ENCODE results near the gene TTC21A.

The TTC21A gene

DNA sequence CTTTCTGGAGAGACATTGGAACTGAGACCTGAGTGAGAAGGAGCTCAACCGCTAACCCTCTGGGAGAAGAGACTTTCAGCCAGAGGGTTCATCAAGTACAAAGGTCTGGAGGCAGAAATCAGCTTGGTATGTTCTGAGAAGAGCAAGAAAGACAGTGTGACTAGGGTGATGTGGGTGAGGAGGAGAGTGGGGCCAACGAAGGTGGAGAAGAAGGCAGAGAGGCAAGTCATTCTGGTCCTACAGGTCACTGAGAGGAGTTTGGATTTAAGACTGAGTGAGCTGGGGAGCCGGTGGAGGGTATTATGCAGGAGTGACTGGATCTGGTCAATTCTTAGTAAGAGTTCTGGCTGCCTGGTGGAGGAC lies 72.7 kb downstream of the TTC21A start:
- no peak for TF ChIP-seq CREB1 (IDR thresholded peaks at IDR 0.05; ENCODE audit: low read depth)

DNA sequence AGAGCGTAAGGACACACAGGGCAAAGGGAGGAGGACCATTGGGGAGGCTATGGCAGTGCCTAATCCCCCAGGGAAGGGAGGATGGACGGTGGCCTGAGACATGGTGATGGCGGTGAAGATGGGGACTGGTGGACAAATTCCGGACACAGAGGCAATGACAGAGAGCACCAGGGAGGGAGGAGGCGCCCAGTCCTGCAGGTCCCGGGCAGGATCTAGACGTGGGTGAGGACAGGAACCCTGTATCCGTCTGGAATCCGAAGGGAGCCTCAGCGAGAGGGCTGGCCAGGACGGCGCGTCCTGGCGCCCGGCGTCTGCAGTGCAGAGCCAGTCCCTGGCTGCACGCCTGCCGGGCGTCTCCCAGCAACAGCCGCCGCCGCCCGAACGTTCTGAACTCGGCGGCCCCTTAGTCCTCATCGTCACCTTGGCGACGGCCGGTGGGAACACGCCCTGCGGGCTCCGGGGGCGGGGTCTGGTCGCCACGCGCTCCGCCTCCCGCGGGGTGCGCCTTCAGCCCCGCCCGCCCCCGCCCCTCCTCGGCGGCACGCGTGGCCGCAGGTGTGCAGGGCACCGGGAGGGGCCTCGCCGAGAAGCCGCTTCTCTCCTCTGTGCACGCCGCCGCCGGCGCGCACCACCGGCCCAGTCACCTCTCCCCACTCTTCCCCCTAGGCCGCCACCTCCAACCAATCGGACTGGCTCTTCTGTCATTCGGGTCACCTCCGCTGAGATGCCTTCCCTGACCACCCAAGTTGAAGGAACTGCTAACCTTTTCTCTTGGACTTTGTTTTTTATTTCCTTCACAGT lies 73.3 kb downstream of the TTC21A start:
- TF ChIP-seq NFIC (IDR thresholded peaks at IDR 0.05) (0 out of 2 replicates have a peak, but pooled peaks have one; percentile 28), EGR1 (IDR thresholded peaks at IDR 0.05) (peak; percentile 51; the same call in 1 of the 2 replicates), CEBPB (IDR thresholded peaks at IDR 0.05) (no peak), FOXM1 (IDR thresholded peaks at IDR 0.05; ENCODE audit: borderline replicate concordance, low read depth) (no peak), ZBTB7A (IDR thresholded peaks at IDR 0.05; ENCODE audit: low read depth) (no peak), TAF1 (IDR thresholded peaks at IDR 0.05; ENCODE audit: low read depth) (no peak), CREB1 (IDR thresholded peaks at IDR 0.05; ENCODE audit: low read depth) (no peak), TCF12 (IDR thresholded peaks at IDR 0.05; ENCODE audit: low read depth) (peak; percentile 62; the same call in 1 of the 2 replicates), RAD21 (IDR thresholded peaks at IDR 0.05; ENCODE audit: low read depth) (no peak), TEAD4 (IDR thresholded peaks at IDR 0.05) (no peak), YY1 (IDR thresholded peaks at IDR 0.05; ENCODE audit: low read depth) (no peak), EP300 (IDR thresholded peaks at IDR 0.05; ENCODE audit: borderline replicate concordance) (no peak)
- TF ChIP-seq, protein P1, sequence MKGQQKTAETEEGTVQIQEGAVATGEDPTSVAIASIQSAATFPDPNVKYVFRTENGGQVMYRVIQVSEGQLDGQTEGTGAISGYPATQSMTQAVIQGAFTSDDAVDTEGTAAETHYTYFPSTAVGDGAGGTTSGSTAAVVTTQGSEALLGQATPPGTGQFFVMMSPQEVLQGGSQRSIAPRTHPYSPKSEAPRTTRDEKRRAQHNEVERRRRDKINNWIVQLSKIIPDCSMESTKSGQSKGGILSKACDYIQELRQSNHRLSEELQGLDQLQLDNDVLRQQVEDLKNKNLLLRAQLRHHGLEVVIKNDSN (IDR thresholded peaks at IDR 0.05) = no peak
- TF ChIP-seq, protein P2, sequence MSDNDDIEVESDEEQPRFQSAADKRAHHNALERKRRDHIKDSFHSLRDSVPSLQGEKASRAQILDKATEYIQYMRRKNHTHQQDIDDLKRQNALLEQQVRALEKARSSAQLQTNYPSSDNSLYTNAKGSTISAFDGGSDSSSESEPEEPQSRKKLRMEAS (IDR thresholded peaks at IDR 0.05) = no peak
- TF ChIP-seq, protein P3, sequence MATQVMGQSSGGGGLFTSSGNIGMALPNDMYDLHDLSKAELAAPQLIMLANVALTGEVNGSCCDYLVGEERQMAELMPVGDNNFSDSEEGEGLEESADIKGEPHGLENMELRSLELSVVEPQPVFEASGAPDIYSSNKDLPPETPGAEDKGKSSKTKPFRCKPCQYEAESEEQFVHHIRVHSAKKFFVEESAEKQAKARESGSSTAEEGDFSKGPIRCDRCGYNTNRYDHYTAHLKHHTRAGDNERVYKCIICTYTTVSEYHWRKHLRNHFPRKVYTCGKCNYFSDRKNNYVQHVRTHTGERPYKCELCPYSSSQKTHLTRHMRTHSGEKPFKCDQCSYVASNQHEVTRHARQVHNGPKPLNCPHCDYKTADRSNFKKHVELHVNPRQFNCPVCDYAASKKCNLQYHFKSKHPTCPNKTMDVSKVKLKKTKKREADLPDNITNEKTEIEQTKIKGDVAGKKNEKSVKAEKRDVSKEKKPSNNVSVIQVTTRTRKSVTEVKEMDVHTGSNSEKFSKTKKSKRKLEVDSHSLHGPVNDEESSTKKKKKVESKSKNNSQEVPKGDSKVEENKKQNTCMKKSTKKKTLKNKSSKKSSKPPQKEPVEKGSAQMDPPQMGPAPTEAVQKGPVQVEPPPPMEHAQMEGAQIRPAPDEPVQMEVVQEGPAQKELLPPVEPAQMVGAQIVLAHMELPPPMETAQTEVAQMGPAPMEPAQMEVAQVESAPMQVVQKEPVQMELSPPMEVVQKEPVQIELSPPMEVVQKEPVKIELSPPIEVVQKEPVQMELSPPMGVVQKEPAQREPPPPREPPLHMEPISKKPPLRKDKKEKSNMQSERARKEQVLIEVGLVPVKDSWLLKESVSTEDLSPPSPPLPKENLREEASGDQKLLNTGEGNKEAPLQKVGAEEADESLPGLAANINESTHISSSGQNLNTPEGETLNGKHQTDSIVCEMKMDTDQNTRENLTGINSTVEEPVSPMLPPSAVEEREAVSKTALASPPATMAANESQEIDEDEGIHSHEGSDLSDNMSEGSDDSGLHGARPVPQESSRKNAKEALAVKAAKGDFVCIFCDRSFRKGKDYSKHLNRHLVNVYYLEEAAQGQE (IDR thresholded peaks at IDR 0.05; ENCODE audit: low read depth) = no peak

DNA sequence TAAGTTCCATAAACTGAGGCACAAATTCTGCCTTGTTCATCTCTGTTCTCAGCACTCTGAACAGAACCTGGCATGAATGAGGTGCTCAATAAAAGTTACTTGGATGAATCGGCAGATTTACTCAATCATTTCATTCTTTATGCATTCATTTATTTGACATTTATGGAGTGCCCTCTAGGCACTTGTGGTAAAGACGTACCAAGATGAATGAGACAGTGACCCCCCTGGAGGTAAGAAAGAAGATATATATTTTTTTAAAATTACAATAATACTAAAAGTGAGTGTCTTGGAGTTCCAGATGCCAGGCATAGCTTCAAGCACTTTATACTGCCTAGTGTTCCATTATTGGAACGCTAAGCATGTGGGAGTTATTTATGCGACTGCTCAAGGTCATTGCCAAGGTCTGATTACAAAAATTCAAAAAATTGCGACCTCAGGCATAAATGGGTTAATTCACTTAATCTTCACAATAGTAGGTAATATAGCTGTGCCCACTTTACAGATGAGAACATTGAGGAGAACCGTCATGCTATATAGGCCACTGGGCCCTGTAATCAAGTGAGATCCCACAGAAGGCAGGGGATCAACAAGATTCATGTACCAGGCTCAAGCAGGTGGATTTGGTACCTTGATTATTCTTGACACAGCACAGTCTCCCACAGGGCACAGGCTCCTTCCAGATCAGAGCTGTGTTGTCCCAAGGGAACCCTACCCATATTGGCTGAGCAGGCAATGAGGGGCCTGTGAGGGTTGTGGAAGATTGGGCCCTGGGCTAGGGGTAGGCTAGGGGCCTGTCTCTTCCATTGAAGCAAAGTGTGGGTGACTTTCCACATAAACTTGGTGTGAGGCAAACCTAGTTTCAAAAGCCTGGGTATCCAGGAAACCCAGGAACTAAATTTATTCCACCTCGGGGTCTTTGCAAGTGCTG lies 74.2 kb downstream of the TTC21A start:
- no peak for TF ChIP-seq NFIC (IDR thresholded peaks at IDR 0.05)
- TF ChIP-seq EP300 (IDR thresholded peaks at IDR 0.05; ENCODE audit: borderline replicate concordance) = no peak
- TF ChIP-seq CREB1 (IDR thresholded peaks at IDR 0.05; ENCODE audit: low read depth) = no peak
- no peak for TF ChIP-seq TEAD4 (IDR thresholded peaks at IDR 0.05)
- TF ChIP-seq TAF1 (IDR thresholded peaks at IDR 0.05; ENCODE audit: low read depth) = no peak
- TF ChIP-seq CEBPB (IDR thresholded peaks at IDR 0.05) = no peak
- TF ChIP-seq, protein P2 (IDR thresholded peaks at IDR 0.05) = no peak
- TF ChIP-seq RAD21 (IDR thresholded peaks at IDR 0.05; ENCODE audit: low read depth) = no peak
- no peak for TF ChIP-seq ZBTB7A (IDR thresholded peaks at IDR 0.05; ENCODE audit: low read depth)
- TF ChIP-seq, protein P3 (IDR thresholded peaks at IDR 0.05; ENCODE audit: low read depth) = no peak
- TF ChIP-seq TCF12 (IDR thresholded peaks at IDR 0.05; ENCODE audit: low read depth) = no peak
- TF ChIP-seq FOXM1 (IDR thresholded peaks at IDR 0.05; ENCODE audit: borderline replicate concordance, low read depth) = no peak
- no peak for TF ChIP-seq EGR1 (IDR thresholded peaks at IDR 0.05)
- TF ChIP-seq YY1 (IDR thresholded peaks at IDR 0.05; ENCODE audit: low read depth) = no peak
- TF ChIP-seq, protein P1 (IDR thresholded peaks at IDR 0.05) = no peak

DNA sequence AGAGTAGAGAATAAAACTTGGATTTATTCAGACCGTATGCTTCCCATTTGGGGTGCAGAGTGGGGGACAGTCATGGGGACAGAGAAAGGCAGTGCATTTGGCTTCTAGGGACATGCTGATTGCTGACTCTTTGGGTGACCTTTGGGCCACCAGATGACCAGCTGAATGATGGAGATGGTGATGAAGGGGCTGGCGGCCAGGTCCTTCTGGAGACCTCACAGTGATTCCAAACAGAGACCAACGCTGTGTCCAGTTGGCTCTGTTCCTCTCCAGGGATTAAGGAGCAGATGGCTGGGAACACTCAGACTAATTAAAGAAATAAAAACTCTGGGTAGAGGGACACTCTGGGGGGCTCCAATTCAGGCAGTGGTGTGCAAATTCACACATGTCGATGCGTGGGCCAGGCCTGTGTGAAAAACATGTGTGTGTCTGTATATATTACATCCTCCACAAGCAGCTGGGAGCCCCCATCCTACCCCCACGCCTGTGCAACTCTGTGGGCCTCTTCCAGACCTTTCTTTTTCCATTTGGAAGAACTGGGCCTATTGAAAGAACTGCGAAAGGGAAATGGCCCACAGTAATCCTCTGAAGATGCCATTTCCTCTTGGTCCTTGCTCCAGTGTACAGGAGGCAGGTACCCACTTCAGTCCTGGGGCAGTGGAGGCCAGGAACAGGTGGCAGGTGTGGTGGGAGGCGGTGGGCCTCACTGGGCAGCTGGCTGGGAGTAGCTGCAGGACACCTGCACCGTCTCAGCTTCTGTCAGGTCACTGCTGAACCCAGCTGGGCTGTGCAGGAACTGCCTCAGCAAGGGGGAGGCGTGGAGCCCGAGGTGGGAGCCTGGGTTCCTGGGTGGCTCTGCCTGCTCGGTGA lies 76.0 kb downstream of the TTC21A start:
- TF ChIP-seq, protein P1 (IDR thresholded peaks at IDR 0.05) = no peak
- TF ChIP-seq EGR1 (IDR thresholded peaks at IDR 0.05) = no peak
- TF ChIP-seq NFIC (IDR thresholded peaks at IDR 0.05) = no peak
- TF ChIP-seq FOXM1 (IDR thresholded peaks at IDR 0.05; ENCODE audit: borderline replicate concordance, low read depth) = no peak
- TF ChIP-seq TCF12 (IDR thresholded peaks at IDR 0.05; ENCODE audit: low read depth) = no peak
- no peak for TF ChIP-seq RAD21 (IDR thresholded peaks at IDR 0.05; ENCODE audit: low read depth)
- no peak for TF ChIP-seq YY1 (IDR thresholded peaks at IDR 0.05; ENCODE audit: low read depth)
- no peak for TF ChIP-seq TAF1 (IDR thresholded peaks at IDR 0.05; ENCODE audit: low read depth)
- TF ChIP-seq EP300 (IDR thresholded peaks at IDR 0.05; ENCODE audit: borderline replicate concordance) = no peak
- TF ChIP-seq CREB1 (IDR thresholded peaks at IDR 0.05; ENCODE audit: low read depth) = no peak
- TF ChIP-seq, protein P3 (IDR thresholded peaks at IDR 0.05; ENCODE audit: low read depth) = no peak
- TF ChIP-seq, protein P2 (IDR thresholded peaks at IDR 0.05) = no peak
- no peak for TF ChIP-seq ZBTB7A (IDR thresholded peaks at IDR 0.05; ENCODE audit: low read depth)
- no peak for TF ChIP-seq CEBPB (IDR thresholded peaks at IDR 0.05)
- TF ChIP-seq TEAD4 (IDR thresholded peaks at IDR 0.05) = no peak
